ENCODE data around the gene SRGAP1. TPM values are rescaled to one million over a fixed set of nuclear protein-coding genes. Genes with fewer than 3 reads are reported as not detected.

SRGAP1 gene
- total RNA-seq, 1 experiment from 2014 or later: 10.7 TPM

- DNase-seq (ENCODE audit: extremely low read depth, low read depth): no peak
Observed at GRCh38 chr12:63929426-63929825, 84.9 kb downstream of the SRGAP1 start.

- no peak for DNase-seq (ENCODE audit: extremely low read depth, low read depth)
Observed at GRCh38 chr12:63930971-63931370, 86.5 kb downstream of the SRGAP1 start.

GRCh38 chr12:63931703-63932102 is 87.2 kb downstream of the SRGAP1 start:
- no peak for DNase-seq (ENCODE audit: extremely low read depth, low read depth)

GRCh38 chr12:63934936-63935335 is 90.4 kb downstream of the SRGAP1 start:
- no peak for DNase-seq (ENCODE audit: extremely low read depth, low read depth)

- no peak for DNase-seq (ENCODE audit: extremely low read depth, low read depth)
Observed at GRCh38 chr12:63935361-63935760, 90.9 kb downstream of the SRGAP1 start.

- DNase-seq (ENCODE audit: extremely low read depth, low read depth): no peak
Observed at GRCh38 chr12:63937378-63938316, 93.1 kb downstream of the SRGAP1 start.

GRCh38 chr12:63940310-63941005 is 96.0 kb downstream of the SRGAP1 start:
- DNase-seq (ENCODE audit: extremely low read depth, low read depth): no peak

GRCh38 chr12:63941166-63941800 is 96.8 kb downstream of the SRGAP1 start:
- DNase-seq (ENCODE audit: extremely low read depth, low read depth): no peak

GRCh38 chr12:63941879-63942278 is 97.4 kb downstream of the SRGAP1 start:
- no peak for DNase-seq (ENCODE audit: extremely low read depth, low read depth)

GRCh38 chr12:63942464-63943241 is 98.2 kb downstream of the SRGAP1 start:
- no peak for DNase-seq (ENCODE audit: extremely low read depth, low read depth)

- DNase-seq (ENCODE audit: extremely low read depth, low read depth): no peak
Observed at GRCh38 chr12:63944034-63944579, 99.6 kb downstream of the SRGAP1 start.

GRCh38 chr12:63944586-63945228 is 100.2 kb downstream of the SRGAP1 start:
- DNase-seq (ENCODE audit: extremely low read depth, low read depth): no peak

GRCh38 chr12:63945777-63946176 is 101.3 kb downstream of the SRGAP1 start:
- no peak for DNase-seq (ENCODE audit: extremely low read depth, low read depth)

GRCh38 chr12:63948211-63948610 is 103.7 kb downstream of the SRGAP1 start:
- DNase-seq (ENCODE audit: extremely low read depth, low read depth): no peak

- no peak for DNase-seq (ENCODE audit: extremely low read depth, low read depth)
Observed at GRCh38 chr12:63949902-63950301, 105.4 kb downstream of the SRGAP1 start.

GRCh38 chr12:63952995-63953394 is 108.5 kb downstream of the SRGAP1 start:
- DNase-seq (ENCODE audit: extremely low read depth, low read depth): no peak

GRCh38 chr12:63955831-63956666 is 111.5 kb downstream of the SRGAP1 start:
- peak; percentile 8 for DNase-seq (ENCODE audit: extremely low read depth, low read depth)

- DNase-seq (ENCODE audit: extremely low read depth, low read depth): no peak
Observed at GRCh38 chr12:63957496-63957895, 113.0 kb downstream of the SRGAP1 start.

All from NCI-H460 (cell line).